Measurements from ENCODE around the gene ADGRE1. TPM values are rescaled to one million over a fixed set of nuclear protein-coding genes. Genes with fewer than 3 reads are reported as not detected.

ADGRE1 gene
- total RNA-seq, 2 donors from 2014 or later, result not detected

GRCh38 chr19:6894313-6894712 is 6.9 kb downstream of the ADGRE1 start:
- no peaks in the 10 kb centered on the region for H3K36me3 ChIP-seq (ENCODE audit: control insufficient read depth, insufficient read depth, low read length)
- H3K27me3 ChIP-seq (ENCODE audit: control insufficient read depth, insufficient read depth, low read length, poor library complexity, severe bottlenecking), result no peaks in the 10 kb centered on the region
- H3K9me3 ChIP-seq (ENCODE audit: control insufficient read depth, low read length), result peaks cover 88% of the 10 kb centered on the region
- H3K36me3 Mint-ChIP-seq (ENCODE audit: low read depth), result no peaks in the 10 kb centered on the region
- no peak for DNase-seq
- H3K27me3 Mint-ChIP-seq (ENCODE audit: insufficient read depth), result peaks cover 3% of the 10 kb centered on the region
- no peak for TF ChIP-seq CTCF (conservative IDR thresholded peaks at IDR 0.05)
- H3K9ac ChIP-seq (ENCODE audit: extremely low read depth, low read length, poor library complexity, severe bottlenecking), result no peak overlapping the region
- 50 to 58% methylated on average over 1 of the region's 1 CpG for WGBS, 2 experiments (ENCODE audit: insufficient coverage in 1 of 2, insufficient read length in 1 of 2)
- H3K4me1 Mint-ChIP-seq, result no peaks in the 10 kb centered on the region
- peaks cover 96% of the 10 kb centered on the region for H3K9me3 Mint-ChIP-seq
- H3K4me3 ChIP-seq (ENCODE audit: low read length), result no peak overlapping the region
- no peak overlapping the region for H3K27ac ChIP-seq (ENCODE audit: low read depth, low read length)
- no peaks in the 10 kb centered on the region for H3K4me1 ChIP-seq (ENCODE audit: control insufficient read depth, insufficient read depth, low read length)
- H3K27ac Mint-ChIP-seq, result no peak overlapping the region
- no peak overlapping the region for H3K4me3 Mint-ChIP-seq

- Histone ChIP-seq H3K9me3 (ENCODE audit: control insufficient read depth, low read length) (peaks cover 71% of the 10 kb centered on the region), H3K27ac (ENCODE audit: low read depth, low read length) (no peak overlapping the region), H3K4me3 (ENCODE audit: low read length) (no peak overlapping the region), H3K27me3 (ENCODE audit: control insufficient read depth, insufficient read depth, low read length, poor library complexity, severe bottlenecking) (no peaks in the 10 kb centered on the region), H3K9ac (ENCODE audit: extremely low read depth, low read length, poor library complexity, severe bottlenecking) (no peak overlapping the region), H3K4me1 (ENCODE audit: control insufficient read depth, insufficient read depth, low read length) (no peaks in the 10 kb centered on the region), H3K36me3 (ENCODE audit: control insufficient read depth, insufficient read depth, low read length) (no peaks in the 10 kb centered on the region)
- peaks cover 84% of the 10 kb centered on the region for H3K9me3 Mint-ChIP-seq
- no peaks in the 10 kb centered on the region for H3K27me3 Mint-ChIP-seq (ENCODE audit: insufficient read depth)
- no peaks in the 10 kb centered on the region for H3K4me1 Mint-ChIP-seq
- TF ChIP-seq CTCF (conservative IDR thresholded peaks at IDR 0.05), result no peak
- no peak overlapping the region for H3K4me3 Mint-ChIP-seq
- H3K27ac Mint-ChIP-seq, result no peak overlapping the region
- DNase-seq, result no peak
- peaks cover 2% of the 10 kb centered on the region for H3K36me3 Mint-ChIP-seq (ENCODE audit: low read depth)
Observed at GRCh38 chr19:6903446-6903845, 16.1 kb downstream of the ADGRE1 start.

GRCh38 chr19:6906559-6907060 is 19.2 kb downstream of the ADGRE1 start:
- H3K36me3 ChIP-seq (ENCODE audit: control insufficient read depth, insufficient read depth, low read length), result no peaks in the 10 kb centered on the region
- no peaks in the 10 kb centered on the region for H3K4me1 Mint-ChIP-seq
- H3K9me3 Mint-ChIP-seq, result peaks cover 79% of the 10 kb centered on the region
- 63 to 93% methylated on average over 1 to 3 of the region's 3 CpGs for WGBS, 2 experiments (ENCODE audit: insufficient coverage in 1 of 2, insufficient read length in 1 of 2)
- H3K4me3 ChIP-seq (ENCODE audit: low read length), result no peak overlapping the region
- no peak overlapping the region for H3K9ac ChIP-seq (ENCODE audit: extremely low read depth, low read length, poor library complexity, severe bottlenecking)
- no peak for DNase-seq
- H3K4me3 Mint-ChIP-seq, result no peak overlapping the region
- H3K27me3 ChIP-seq (ENCODE audit: control insufficient read depth, insufficient read depth, low read length, poor library complexity, severe bottlenecking), result no peaks in the 10 kb centered on the region
- no peaks in the 10 kb centered on the region for H3K4me1 ChIP-seq (ENCODE audit: control insufficient read depth, insufficient read depth, low read length)
- H3K27ac ChIP-seq (ENCODE audit: low read depth, low read length), result no peak overlapping the region
- H3K27ac Mint-ChIP-seq, result no peak overlapping the region
- H3K36me3 Mint-ChIP-seq (ENCODE audit: low read depth), result peaks cover 2% of the 10 kb centered on the region
- peaks cover 68% of the 10 kb centered on the region for H3K9me3 ChIP-seq (ENCODE audit: control insufficient read depth, low read length)
- TF ChIP-seq CTCF (conservative IDR thresholded peaks at IDR 0.05), result no peak
- no peaks in the 10 kb centered on the region for H3K27me3 Mint-ChIP-seq (ENCODE audit: insufficient read depth)
